ENCODE measurements around the gene ITPR2.
A peak's percentile ranks its signal among the peaks of the same experiment; 100 is the strongest.
"Not testable (repeated sequence)": the region's sequence is repeated elsewhere in the genome, so short reads cannot be mapped to it uniquely, and the experiment has no call there.

ITPR2 gene

DNA sequence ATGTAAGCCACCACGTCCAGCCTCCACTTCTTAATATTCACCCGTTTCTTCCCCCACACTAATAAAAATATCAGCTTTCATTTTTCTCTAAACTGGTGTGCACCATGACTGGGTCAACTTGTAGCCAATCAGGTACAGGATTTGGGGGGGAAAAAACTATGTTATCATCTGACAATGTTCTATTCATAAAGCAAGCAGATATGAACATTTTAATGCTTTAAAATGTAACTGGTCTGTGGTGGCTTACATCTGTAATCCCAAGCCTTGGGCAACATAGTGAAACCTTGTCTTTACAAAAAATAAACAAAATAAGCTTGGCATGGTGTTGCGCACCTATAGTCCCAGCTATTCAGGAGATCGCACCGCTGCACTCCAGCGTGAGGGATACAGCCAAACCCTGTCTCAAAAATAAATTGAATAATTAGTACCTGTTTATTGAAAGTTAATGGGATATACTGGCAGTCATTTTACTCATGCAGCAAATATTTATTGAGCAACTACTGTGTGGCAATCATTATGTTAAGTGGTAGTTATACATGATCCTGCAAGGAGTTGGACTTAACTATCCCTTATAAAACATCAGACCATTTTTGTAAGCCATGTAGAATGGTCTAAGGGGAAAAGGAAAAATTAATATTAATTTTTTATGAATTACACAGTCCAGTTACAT, 15.3 kb upstream of the ITPR2 start:
- DNase-seq (ENCODE audit: low spot score), result no peak

DNA sequence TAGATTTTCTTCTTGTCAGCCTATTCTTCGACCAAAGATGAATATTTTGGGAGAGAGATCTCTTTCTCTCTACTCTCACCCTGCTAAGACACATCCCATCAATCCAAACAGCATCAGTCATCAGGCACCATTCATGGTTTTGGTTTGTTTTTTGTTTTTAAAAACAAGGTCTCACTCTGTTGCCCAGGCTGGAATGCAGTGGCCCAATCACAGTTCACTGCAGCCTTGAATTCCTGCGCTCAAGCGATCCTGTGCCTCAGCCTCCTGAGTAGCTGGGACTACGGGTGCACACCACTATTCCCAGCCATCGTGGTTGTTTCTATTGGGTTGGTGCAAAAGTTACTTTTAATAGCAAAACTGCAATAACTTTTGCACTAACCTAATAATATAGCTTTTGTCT, 14.4 kb upstream of the ITPR2 start:
- no peak for DNase-seq (ENCODE audit: low spot score)

DNA sequence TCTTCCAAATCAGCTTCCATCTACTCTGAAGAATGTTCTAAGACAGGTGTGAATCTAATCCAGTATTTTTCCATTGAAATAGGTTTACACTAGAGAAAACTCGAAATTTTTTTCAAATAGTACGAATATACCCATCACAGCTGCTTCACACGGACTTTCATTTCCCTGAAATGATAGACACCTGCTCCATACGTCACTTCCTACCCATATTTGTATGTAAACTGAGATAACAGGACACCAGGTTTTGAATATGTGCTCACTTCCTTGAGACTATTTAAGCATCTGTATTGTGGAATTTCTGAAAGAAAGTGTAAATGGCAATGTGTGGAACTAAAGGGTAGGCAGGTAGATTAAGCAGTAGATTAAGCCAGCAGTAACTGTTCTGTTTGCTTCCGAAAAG, 13.4 kb upstream of the ITPR2 start:
- DNase-seq (ENCODE audit: low spot score), result no peak

DNA sequence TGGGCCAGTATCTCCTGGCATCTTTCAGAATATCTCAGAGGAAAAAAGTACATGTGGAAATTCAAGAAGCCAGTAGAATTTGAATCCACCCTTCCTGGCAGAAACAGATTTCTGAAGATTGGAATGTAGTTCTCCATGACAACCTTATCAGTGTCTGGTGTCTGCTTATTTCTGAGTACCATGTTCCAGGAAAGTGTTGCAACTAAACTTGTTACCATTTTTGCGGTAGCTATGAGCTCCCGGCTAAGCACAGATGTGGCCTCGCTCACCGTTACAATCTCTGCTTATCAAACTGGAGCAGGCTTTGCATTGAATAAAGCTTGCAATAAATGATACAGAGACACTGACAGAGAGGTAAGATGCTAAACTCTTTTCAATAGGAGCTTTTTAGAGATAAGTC, 13.0 kb upstream of the ITPR2 start:
- peak; percentile 73 for DNase-seq (ENCODE audit: low spot score)

DNA sequence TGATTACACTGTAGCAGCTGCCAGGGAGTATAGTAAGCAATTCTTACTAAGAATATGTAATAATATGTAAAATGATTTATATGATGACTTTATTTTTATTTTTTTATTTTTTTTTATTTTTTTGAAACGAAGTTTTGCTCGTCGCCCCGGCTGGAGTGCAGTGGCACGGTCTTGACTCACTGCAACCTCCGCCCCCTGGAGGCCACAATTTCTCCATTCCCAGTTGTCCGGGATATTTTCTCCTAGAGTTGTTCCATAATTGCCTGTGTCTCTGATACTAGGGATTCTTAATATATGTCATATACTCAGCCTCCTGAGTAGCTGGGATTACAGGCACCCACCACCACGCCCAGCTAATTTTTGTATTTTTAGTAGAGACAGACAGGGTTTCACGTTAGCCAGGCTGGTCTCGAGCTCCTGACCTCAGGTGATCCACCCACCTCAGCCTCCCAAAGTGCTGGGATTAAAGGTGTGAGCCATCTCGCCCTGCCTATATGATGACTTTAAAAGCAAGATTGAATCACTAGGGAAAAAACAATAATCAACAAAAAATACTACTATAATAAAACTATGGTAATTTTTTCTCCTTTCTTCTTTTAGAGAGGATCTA, 12.2 kb upstream of the ITPR2 start:
- DNase-seq (ENCODE audit: low spot score), result peak; percentile 18

DNA sequence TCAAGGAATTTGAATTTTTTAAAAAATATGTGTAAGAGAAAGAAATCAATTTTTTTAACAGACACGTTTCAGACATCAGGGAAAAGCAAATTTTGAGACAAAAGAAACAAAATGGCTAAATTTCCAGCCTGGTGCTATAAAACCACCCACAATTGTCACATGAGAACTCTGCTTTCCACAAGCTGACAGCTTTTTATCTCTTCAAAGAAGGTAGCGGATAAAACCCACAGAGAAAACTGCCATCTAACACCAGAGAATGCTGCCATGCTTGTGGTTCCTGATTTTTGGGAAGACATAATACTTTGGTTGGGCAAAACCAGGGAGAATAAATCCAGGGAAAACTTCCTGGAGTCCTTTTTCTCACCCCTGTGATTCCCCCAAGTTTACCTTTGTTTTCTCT, 10.3 kb upstream of the ITPR2 start:
- DNase-seq (ENCODE audit: low spot score), result no peak

DNA sequence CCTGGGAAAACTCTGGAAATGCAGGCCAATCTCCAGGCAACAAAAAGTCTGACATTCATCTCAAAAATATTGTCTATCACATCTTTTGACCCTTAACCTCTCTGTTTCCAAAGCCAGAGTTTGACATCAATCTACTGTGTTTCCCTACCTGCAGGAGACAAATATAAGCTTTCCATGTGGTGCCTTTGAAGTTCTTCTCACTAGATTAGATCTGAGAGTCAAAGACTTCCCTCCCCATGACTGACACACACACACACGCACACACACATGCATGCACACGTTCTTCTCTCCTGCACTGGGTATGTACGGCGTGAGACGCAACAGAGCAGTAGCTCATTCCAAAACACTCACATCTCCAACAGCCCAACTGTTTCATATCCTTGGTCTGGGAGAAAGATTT, 8.1 kb upstream of the ITPR2 start:
- DNase-seq (ENCODE audit: low spot score), result no peak

DNA sequence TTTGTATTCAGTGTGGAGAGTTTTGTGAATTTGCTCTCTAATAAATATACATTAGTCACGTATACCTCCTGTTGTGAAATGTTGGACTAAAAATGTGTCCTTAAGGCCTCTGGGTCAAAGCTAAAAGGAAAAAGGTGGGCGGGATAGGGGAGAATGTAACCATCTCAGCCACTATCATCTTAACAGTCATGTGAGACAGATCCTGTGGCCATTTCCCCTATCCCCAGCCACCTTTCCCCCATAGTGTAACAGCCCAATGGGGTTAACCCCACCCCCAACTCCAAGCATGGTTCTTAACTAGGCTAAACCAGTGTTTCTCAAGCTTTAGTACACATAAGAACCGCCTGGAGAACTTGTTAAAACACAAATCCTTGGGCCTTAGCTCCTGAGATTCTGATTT, 6.5 kb upstream of the ITPR2 start:
- no peak for DNase-seq (ENCODE audit: low spot score)

DNA sequence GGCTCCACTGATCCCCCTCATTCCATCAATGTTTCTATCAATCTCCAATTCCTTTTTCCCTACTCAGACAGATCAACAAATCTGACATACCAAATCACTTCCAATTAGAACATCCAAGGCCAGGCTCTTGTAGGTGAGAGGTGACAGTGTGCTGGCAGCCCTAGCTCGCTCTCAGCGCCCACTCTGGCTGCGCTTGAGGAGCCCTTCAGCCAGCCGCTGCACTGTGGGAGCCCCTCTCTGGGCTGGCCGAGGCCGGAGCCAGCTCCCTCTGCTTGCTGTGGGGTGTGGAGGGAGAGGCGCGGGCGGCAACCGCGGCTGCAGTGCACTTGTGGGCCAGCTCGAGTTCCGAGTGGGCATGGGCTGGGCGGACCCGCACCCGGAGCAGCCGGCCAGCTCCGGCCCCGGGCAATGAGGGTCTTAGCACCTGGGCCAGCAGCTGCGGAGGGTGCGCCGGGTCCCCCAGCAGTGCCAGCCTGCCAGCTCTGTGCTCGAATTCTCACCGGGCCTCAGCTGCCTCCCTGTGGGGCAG, 6.0 kb upstream of the ITPR2 start:
- DNase-seq (ENCODE audit: low spot score), result no peak

DNA sequence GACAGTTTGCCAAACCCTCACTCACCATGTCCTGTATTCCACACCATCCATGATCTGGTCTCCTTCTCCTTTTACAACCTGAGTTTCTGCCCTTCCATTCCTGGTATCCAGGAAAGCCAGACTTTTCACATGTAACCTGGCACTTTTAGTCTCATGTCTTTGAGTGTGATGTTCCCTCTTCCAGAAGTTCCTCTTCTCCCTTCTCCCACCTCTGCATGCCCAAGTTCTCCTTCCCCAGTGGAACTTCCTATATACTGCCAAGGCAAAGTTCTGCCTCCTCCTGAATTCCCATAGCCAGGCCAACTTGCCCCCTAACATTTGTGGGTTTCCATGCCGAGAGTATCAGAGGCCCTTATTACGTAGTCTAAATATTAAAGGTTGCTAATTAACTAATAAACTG, 3.2 kb upstream of the ITPR2 start:
- DNase-seq (ENCODE audit: low spot score), result no peak

DNA sequence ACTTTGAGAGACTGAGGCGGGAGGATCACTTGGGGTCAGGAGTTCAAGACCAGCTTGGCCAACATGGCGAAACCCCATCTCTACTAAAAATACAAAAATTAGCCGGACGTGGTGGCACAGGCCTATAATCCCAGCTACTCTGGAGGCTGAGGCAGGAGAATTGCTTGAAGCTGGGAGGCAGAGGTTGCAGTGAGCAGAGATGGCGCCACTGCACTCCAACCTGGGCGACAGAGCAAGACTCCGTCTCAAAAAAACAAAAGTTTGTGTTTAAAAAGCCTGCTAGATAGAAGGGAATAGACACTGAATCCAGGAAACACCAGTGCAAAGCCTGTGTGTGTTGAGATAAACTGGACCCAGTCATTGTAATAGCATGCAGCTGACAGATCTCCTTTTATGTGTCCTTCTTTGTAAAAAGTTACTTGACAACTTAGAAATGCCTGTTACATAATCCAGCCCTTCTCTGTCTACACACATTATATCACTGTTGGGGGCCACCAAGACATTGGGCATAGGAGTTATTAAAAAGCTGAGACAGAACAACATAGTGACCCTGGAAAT, 1.6 kb upstream of the ITPR2 start:
- DNase-seq (ENCODE audit: low spot score), result not testable (repeated sequence)

DNA sequence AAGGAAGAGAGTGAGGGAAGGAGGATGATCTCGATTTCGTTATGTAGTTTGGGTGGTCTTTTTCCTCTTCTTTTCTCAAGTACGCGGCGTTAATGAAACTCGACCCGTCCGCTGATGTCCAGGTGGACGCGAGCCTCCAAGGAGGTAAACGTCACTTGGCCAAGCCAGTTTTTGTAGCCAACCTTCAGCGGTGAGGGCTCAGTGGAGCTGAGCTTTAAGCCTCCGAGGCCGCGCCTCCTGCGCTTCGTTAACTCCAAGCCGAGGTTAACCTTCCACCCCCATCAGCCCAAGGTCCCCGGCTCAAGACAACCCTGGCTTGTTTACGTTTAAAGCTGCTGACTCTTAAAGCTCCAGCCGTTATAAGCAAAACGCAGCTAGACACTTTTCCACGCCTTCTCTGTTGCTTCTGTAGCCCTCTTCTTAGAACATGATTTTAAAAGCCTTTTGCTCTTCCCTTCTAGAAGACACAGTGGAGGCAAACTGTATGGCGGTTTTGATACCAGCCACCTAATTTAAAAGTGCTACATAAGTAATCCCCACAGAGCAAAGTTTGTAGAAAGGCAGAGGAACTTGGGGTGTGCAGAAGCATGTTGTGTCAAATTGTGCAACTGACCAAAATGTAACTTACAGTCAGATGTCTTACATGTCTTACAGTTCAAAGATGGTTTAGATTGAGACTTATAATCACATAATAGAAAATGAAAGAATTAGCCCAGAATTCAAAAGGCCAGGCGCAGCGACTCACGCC, 923 bp upstream of the ITPR2 start:
- no peak for DNase-seq (ENCODE audit: low spot score)

DNA sequence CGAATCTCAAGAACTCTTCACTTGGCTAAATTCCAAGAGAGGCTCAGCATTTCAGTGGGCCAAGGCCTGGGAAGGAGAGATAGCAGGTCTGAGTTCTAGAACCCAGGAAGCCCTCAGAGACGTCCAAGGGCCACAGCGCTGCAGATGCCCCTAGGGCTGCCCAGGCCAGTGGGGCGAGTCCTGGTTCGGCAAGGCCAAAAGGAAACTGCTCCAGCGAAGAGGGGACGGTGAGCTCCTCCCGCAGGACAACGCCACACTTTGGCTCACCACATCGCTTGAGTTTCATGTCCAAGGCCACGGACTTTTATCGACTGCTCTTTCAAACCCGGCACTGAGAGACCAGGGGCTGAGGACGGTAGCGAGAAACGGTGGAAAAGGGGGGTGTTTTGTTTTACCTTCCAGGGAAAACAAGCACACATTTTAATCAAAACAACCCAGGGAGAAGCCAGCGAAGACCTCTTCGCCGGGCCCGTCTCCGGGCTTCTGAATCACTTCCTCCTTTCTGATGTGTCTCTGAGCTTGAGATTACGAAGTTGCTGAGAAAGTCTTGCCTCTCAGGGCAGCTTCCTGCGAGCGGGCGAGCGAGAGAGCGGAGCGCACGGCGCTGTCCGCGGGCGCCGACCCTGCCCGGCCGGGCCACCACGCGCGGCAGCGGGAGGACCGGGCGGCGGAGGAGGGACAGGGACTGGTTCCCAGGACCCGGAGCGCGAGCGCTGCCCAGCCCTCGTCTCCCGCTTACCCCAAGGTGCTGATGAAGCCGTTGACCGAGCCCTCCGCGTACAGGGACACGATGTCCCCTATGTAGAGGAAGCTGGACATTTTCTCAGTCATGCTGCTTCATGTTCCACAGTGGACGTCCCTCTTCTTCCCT, 808 bp downstream of the ITPR2 start:
- DNase-seq (ENCODE audit: low spot score), result peak; percentile 63

DNA sequence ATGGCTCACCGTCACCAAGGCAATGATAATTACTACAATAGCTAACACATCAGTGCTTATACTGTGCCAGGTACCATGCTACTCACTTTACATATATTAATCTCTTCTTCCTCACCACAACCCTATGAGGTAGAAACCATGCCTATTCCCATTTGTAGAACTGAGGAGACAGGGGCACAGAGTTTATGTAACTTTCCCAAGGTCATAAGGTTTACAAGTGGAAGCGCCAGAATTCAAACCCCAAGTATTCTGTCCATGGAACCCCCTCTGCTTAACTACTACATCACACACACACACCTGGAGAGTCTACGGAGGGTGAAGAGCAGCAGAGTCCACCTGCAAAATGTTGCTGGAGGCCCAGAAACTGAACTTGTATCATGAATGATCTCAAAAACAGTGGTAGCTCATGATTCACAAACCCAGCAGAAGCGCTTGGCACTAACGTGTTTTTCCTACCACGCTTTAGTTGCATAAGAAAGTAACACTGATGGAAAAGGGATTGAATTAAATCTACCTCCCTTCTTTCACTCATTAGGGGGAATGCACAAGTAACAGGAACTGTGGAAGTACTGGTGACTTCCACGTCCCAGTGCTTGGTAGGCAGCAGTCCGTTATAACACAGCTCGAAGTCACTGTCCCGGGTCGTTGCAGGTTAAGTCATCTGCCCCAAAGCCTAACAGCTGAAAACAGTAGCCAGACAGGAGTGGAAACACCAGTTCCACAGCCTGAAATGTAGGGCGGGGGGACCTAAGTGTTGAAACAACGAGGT, 2.0 kb downstream of the ITPR2 start:
- DNase-seq (ENCODE audit: low spot score), result no peak

DNA sequence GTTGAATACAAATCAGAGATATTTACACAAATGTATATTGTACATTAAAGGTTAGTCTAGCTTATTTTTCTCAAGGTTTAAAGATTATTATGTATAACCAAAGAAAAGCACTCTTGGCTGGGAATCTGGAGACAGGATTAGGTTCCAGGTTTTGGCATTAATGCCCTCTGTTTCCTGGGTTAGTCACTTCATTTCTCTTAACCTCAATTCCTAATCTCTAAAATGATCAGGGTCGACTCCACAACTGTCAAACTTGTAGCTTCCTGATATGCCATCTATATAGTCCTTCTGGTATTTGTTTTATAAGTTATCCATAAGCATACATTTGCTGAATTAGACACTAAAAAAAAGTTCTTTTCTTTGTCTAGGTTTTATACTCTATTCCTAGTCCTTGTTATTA, 2.6 kb downstream of the ITPR2 start:
- no peak for DNase-seq (ENCODE audit: low spot score)

DNA sequence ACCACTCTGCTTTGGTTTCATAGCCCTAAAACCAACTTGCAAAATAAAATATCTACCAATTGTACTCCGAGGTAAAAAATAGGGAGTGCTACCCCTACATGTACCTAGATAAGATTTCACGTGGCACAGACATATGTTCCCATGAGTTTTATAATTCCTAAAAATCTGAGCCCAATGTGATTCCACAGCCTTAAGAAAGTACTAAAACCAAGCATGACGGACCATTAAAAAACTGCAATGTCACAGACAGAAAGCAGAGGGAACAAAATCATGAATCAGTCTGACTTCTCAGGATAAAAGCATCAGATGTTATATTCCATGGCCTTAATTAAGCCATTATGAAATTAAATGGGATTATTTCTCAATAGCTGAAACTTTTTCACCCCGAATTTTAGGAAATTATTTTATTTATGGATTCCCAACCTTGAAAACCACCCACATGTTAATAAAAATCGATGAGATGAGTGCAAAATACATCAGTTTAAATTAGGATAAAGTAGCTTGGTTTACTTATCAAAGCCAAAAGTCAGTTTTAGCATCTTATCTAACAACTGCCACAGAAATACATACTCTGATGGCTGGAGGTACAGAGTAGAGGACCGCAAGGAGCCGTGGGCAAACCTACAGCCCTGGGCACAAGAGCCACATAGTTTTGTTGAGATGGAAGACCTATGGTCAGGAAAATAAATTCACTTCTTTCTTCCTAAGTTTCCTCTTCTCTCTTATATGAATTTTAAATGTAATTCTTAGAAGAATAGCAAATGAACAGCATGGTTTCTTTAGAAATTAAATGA, 4.5 kb downstream of the ITPR2 start:
- DNase-seq (ENCODE audit: low spot score), result no peak

DNA sequence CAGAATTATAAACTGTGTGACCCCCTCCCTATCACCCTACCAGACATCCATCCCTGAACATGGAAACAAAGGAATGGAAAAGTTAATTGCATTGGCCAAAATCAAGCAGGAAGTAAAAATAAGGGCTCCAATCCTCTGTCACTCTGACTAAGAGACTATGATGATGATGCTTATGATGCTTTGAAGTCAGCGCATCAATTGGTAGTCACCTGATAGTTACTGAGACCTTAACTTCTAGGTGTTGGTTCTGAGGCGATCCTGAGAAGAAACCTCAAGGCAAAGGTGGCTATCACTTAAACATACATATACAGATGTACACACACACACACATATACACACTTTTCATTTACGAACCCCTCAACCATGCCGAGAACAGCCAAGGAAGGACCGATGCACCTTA, 6.6 kb downstream of the ITPR2 start:
- no peak for DNase-seq (ENCODE audit: low spot score)

DNA sequence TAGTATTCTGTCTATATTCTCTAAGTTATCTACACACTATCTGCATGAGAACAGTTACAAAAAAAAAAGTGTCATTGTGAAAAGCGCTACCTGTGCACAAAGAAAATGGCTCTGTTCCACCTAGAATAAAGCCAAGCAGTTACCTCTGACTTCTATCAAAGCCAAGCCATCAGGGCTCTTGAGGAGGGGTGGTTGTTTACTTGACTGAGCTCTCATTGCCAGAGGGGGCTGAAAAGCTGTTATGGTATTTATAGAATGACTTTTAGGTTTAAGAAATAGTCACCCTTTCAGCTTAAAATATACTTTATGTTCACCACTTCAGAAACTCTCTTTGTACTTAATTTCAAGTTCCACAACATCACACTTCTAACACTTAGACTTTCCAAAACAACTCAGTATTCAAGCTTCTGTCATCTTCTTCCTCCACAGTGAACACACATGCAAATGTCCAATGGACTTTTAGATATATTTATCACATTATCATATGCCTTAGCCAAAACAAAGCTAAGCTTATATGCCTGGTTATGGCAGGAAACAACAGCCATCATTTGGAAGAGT, 7.5 kb downstream of the ITPR2 start:
- no peak for DNase-seq (ENCODE audit: low spot score)

DNA sequence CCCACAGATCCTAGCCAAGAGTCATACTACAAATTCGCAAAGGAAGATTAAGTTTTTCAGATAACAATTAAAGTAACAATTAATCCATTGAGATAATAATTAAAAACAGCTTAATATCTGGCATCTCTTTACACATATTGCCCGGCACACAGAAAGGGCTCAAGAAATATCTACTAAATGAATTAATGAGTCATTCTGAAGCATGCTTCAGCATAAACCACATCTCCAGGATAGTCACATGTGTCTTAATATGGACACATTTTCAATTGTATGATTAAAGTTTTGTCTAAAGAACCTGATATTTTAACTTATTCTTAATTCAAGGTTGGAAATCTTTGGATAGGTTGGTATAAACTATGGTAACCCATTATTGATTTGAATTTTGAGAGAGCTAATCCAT, 9.6 kb downstream of the ITPR2 start:
- no peak for DNase-seq (ENCODE audit: low spot score)

DNA sequence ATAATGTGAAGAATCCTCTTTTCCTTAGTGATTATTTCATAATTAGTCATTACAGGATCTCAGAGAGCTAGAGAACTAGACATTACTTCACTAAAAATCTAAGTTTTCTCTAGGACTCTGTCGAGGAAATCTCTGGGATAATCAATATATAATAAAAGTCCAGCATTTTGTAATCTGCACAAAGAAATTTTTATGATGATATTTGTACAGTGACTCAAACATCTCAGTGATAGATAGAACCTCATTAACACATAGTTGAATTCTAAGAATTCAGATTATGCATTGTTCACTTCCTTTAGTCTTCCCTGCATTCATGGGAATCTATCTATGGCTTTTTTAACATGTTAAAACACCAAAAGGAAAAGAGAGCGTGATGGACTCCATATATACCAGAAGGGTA, 11.0 kb downstream of the ITPR2 start:
- peak; percentile 11 for DNase-seq (ENCODE audit: low spot score)

All from GM03348 (cell line).